PFSK-1 (cell line): ENCODE data around the gene ERC2.

ENCODE experiments used
- POLR2AphosphoS5 ChIP-seq: IDR thresholded peaks from 2 replicates; pipeline ENCODE4 v1.6.1; 2012; ENCODE audit warnings: low read depth, mild to moderate bottlenecking, control low read depth, low read length, moderate library complexity
- TF ChIP-seq, protein P1 (sequence below), 2 experiments: IDR thresholded peaks; 2 replicates each; pipeline versions ENCODE4 v1.6.1 to v1.8.0; 2011 to 2012; ENCODE audit warnings: low read depth in 2 of 2, low read length in 2 of 2, control low read depth in 1 of 2, inconsistent platforms in 1 of 2, mild to moderate bottlenecking in 1 of 2, moderate library complexity in 1 of 2; ENCODE audit not compliant: insufficient read depth in 1 of 2

DNA sequence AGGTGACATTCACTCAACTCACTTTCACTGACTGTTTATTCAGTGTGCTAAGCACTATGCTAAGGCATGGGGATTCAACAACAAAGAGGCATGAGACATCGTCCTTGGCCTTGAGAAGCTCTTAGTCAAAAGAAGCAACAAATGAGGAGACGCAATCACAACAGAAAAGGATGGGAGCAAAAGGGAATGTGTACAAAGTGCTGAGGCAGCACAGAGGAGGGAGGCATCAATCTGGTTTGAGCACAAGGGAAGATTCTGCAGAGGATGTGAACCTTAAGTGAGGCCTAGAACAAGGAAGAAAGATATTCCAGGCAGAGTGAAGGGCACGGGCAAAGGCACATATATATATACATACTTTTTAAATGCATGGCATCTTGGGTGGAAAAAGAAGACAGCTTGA, 151.3 kb downstream of the ERC2 start:
- no peak for TF ChIP-seq POLR2AphosphoS5
- TF ChIP-seq, protein P1, sequence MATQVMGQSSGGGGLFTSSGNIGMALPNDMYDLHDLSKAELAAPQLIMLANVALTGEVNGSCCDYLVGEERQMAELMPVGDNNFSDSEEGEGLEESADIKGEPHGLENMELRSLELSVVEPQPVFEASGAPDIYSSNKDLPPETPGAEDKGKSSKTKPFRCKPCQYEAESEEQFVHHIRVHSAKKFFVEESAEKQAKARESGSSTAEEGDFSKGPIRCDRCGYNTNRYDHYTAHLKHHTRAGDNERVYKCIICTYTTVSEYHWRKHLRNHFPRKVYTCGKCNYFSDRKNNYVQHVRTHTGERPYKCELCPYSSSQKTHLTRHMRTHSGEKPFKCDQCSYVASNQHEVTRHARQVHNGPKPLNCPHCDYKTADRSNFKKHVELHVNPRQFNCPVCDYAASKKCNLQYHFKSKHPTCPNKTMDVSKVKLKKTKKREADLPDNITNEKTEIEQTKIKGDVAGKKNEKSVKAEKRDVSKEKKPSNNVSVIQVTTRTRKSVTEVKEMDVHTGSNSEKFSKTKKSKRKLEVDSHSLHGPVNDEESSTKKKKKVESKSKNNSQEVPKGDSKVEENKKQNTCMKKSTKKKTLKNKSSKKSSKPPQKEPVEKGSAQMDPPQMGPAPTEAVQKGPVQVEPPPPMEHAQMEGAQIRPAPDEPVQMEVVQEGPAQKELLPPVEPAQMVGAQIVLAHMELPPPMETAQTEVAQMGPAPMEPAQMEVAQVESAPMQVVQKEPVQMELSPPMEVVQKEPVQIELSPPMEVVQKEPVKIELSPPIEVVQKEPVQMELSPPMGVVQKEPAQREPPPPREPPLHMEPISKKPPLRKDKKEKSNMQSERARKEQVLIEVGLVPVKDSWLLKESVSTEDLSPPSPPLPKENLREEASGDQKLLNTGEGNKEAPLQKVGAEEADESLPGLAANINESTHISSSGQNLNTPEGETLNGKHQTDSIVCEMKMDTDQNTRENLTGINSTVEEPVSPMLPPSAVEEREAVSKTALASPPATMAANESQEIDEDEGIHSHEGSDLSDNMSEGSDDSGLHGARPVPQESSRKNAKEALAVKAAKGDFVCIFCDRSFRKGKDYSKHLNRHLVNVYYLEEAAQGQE (IDR thresholded peaks at IDR 0.05; ENCODE audit: insufficient read depth in 1 of 2, low read depth in 2 of 2, low read length in 2 of 2), result no peak
